Right cardiac atrium (tissue), 5 donors: ENCODE data around the gene RHBDL3. TPM values are rescaled to one million over a fixed set of nuclear protein-coding genes. Genes with fewer than 3 reads are reported as not detected.
"Not testable (repeated sequence)": the region's sequence is repeated elsewhere in the genome, so short reads cannot be mapped to it uniquely, and the experiment has no call there.

Source experiments
- ATAC-seq, 2 donors: fragments of 200-7000 bp; cut with Tn5 transposase; one replicate each; pipeline versions ENCODE4 v1.8.0 to v1.9.1; 2020; ENCODE audit warnings: moderate library complexity in 2 of 2, mild to moderate bottlenecking in 1 of 2
- DNase-seq, 3 donors: peaks; one replicate each; pipeline ENCODE4 v3.0.0-alpha.2; 2020
- H3K27ac ChIP-seq: one replicate; pipeline ENCODE4 v1.5.1; 2013; ENCODE audit warnings: mild to moderate bottlenecking, low read length, control low read depth, moderate library complexity
- H3K27me3 ChIP-seq: one replicate; pipeline ENCODE4 v1.6.1; 2013; ENCODE audit not compliant: control insufficient read depth, insufficient read depth
- H3K4me1 ChIP-seq: one replicate; pipeline ENCODE4 v1.6.1; 2013; ENCODE audit warnings: low read length; ENCODE audit not compliant: control insufficient read depth, insufficient read depth
- H3K4me3 ChIP-seq: one replicate; pipeline ENCODE4 v1.5.1; 2013; ENCODE audit warnings: low read length, control low read depth
- H3K9me3 ChIP-seq: one replicate; pipeline ENCODE4 v1.6.1; 2013; ENCODE audit warnings: low read length; ENCODE audit not compliant: control insufficient read depth
- WGBS: extraction: QIAGEN DNeasy Blood & Tissue Kit; methylation state at CpG from one replicate; pipeline ENCODE4 v1.1.7; 2013; 5-methylcytosine and 5-hydroxymethylcytosine counted together
- intact Hi-C, 4 donors: fragments of 100-400 bp; cut with DNase I; formaldehyde crosslinking; loops; one replicate each; pipeline versions ENCODE4 v1.11.0 to v1.14.0; 2022 to 2023
- polyA plus RNA-seq: library from polyadenylated mRNA; stranded (reverse); fragments of 200-250 nt; gene quantifications from one replicate; pipeline ENCODE4 v1.2.3, GENCODE V29; 2013
- total RNA-seq, 4 donors: library from RNA; stranded (reverse); fragmentation: NEBNext Ultra II Directional; extraction: Animal tissue kit (Norgen Biotek cat#: 25700); gene quantifications; one replicate each; pipeline ENCODE4 v1.2.1, GENCODE V29; 2021
- donor health status: healthy with polysubstance abuse.
- donor health status: DM: no; HTN: yes; CAD: no.
- donor health status: DM: no; HTN: no; CAD: no.
- donor health status: DM: no; HTN: yes; CAD: no; lungs with severe emphysema.
- donor health status: DM: yes; HTN: yes; CAD: no.

RHBDL3 gene
- total and polyA plus RNA-seq, 5 donors, result 19.6 to 51.1 (median 40.0) TPM

GRCh38 chr17:32256012-32256700 is 9.5 kb upstream of the RHBDL3 start:
- DNase-seq, result no peak
- ATAC-seq, result no peak
- Histone ChIP-seq H3K27ac (no peak overlapping the region), H3K27me3 (no peaks in the 10 kb centered on the region), H3K4me3 (no peak overlapping the region), H3K4me1 (no peaks in the 10 kb centered on the region), H3K9me3 (no peaks in the 10 kb centered on the region)
- intact Hi-C loops, result loop anchor here in 1 of 4 donors (2.0 kb wide), 1 partner anchor 63 kb away; no protein-coding TSS in a partner anchor
- 43% methylated on average over 9 of the region's 9 CpGs for WGBS

DNA sequence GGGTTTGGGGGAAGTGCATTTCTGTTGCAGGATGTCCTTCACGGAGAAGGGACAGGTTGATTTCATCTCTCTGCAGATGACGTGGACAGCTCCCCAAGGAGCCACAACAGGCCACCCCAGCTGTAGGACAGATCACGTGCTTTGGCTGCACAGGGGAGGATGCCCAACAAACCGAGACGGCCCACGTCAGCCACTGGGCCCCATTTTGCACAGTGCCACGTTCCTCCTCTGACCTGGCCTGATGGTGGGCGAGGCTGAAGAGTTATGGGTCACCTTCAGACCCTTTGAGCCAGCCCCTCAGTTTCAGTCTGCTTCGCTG is 9.0 kb upstream of the RHBDL3 start:
- Histone ChIP-seq H3K4me3 (no peak overlapping the region), H3K4me1 (no peaks in the 10 kb centered on the region), H3K9me3 (no peaks in the 10 kb centered on the region), H3K27ac (no peak overlapping the region), H3K27me3 (no peaks in the 10 kb centered on the region)
- no peak for DNase-seq
- intact Hi-C loops, result loop anchor here in 1 of 4 donors (2.0 kb wide), 1 partner anchor 62 kb away; no protein-coding TSS in a partner anchor
- WGBS, result 69% methylated on average over 9 of the region's 9 CpGs
- ATAC-seq, result no peak

DNA sequence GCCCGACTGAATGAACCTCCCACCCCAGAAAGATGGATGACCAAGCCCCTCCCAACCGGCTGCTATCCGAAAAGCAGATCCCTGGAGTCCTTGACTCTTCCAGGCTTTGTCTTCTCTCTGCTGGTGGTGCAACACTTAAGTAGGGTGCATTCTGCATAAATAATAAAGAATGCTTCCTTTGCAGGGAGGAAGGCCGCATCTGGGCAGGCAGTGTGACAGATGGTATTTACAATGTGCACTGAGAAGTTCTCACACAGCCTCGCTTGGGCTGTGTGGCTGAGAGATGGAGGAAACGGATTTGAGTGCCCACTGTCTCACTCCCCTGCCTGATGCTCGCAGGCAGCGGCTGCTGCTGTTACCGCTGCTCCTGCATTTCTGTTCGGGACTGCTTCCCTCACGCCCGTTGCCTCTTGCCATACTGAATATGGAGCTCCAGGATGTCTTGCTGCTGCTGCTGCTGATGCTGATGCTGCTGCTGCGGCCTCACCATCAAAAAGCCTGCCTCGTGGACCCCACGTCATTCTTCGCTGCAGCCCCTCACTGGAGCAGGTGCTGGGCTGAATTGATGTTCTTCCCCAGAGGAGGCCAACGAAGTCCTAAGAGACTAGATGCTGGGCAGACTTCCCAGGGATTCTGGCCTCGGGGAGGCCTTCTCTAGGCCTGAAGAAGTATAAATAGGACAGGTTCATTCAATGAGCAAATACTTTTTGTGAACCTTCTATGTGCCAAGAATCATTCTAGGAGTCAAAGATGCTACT is 7.1 kb upstream of the RHBDL3 start:
- DNase-seq (no peak), ATAC-seq (no peak)
- intact Hi-C loops, result no loop called here
- no peaks in the 10 kb centered on the region for H3K27me3 ChIP-seq
- no peaks in the 10 kb centered on the region for H3K9me3 ChIP-seq
- H3K27ac ChIP-seq, result no peak overlapping the region
- no peak overlapping the region for H3K4me3 ChIP-seq
- WGBS, result 64% methylated on average over 18 of the region's 18 CpGs
- H3K4me1 ChIP-seq, result no peaks in the 10 kb centered on the region

DNA sequence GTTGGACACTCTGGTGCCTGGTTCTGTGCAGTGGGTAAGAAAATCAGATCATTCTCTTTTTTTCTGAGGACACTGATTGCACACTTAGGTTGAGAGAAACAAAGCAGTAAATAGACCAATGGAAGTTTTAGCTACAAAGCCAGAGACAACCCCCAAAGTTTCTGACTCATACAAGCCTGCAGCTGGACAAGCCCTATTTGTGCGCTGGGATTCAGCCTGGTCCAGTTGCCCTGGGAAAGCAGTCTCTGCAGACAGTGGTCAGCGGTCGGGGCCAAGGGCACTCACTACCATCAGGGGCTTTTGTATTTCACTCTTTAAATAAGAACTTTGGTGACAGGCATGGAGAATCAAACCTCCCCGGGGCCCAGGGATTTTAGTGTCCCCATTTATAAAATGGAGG is 6.0 kb upstream of the RHBDL3 start:
- H3K4me3 ChIP-seq, result no peak overlapping the region
- no peaks in the 10 kb centered on the region for H3K9me3 ChIP-seq
- 77% methylated on average over 4 of the region's 4 CpGs for WGBS
- DNase-seq, result no peak
- intact Hi-C loops, result no loop called here
- no peaks in the 10 kb centered on the region for H3K4me1 ChIP-seq
- no peak overlapping the region for H3K27ac ChIP-seq
- H3K27me3 ChIP-seq, result no peaks in the 10 kb centered on the region
- ATAC-seq, result no peak

DNA sequence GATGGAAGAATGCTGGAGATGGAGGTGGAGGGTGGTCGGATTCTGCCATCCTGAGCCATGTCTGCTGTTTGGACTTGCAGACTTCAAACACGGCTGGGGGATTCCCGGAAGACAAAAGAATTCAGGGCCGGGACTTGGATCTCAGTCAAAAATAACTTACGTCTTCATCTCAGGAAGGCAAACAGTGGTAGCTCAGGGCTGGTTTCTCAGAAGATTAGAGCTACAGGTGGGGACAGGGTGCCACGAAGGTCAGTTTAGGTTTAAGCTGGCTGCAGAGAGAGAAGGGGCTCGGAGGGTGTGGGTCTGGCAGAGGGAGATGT is 4.3 kb upstream of the RHBDL3 start:
- Histone ChIP-seq H3K27ac (no peak overlapping the region), H3K4me3 (no peak overlapping the region), H3K27me3 (no peaks in the 10 kb centered on the region), H3K9me3 (no peaks in the 10 kb centered on the region), H3K4me1 (no peaks in the 10 kb centered on the region)
- ATAC-seq (no peak), DNase-seq (no peak)
- WGBS, result 34% methylated on average over 7 of the region's 7 CpGs
- intact Hi-C loops, result no loop called here

DNA sequence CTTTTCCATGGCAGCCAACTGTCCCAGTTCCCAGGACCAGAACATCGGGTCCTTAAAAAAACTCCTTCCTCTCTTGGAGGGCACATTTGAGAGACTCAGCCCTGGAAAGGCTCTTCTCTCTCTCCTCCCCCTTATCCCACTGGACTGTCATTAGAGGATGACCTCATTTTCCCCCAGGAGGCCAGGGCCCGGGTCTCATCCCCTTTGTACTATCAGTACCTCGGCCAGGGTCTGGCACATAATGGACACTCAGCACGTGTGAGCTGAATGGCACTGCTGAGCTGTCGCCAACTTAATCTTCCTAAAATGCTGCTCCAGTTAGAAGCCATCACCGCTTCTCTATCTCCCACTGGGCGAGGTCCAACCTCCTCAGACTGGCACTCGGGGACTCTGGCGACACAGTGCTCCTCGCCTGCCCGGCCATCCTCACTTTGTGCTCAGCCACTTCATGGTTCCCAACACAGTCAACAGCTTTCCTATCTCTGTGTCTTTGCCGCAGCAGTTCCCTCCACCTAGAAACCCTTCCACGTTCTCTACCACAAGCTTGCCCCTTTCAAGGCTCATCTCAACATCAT is 3.6 kb upstream of the RHBDL3 start:
- 59% methylated on average over 13 of the region's 13 CpGs for WGBS
- intact Hi-C loops, result no loop called here
- Histone ChIP-seq H3K4me1 (no peaks in the 10 kb centered on the region), H3K27ac (no peak overlapping the region), H3K4me3 (no peak overlapping the region), H3K27me3 (no peaks in the 10 kb centered on the region), H3K9me3 (no peaks in the 10 kb centered on the region)
- DNase-seq (peak in 1 of 3 donors; percentile 54), ATAC-seq (peak; percentile 47 to 48)

GRCh38 chr17:32263515-32263914 is 2.1 kb upstream of the RHBDL3 start:
- DNase-seq, H3K9me3 ChIP-seq, intact Hi-C loops, H3K4me3 ChIP-seq, H3K27me3 ChIP-seq, ATAC-seq, H3K4me1 ChIP-seq, H3K27ac ChIP-seq: not testable (repeated sequence)
- WGBS, result 94% methylated on average over 17 of the region's 17 CpGs

DNA sequence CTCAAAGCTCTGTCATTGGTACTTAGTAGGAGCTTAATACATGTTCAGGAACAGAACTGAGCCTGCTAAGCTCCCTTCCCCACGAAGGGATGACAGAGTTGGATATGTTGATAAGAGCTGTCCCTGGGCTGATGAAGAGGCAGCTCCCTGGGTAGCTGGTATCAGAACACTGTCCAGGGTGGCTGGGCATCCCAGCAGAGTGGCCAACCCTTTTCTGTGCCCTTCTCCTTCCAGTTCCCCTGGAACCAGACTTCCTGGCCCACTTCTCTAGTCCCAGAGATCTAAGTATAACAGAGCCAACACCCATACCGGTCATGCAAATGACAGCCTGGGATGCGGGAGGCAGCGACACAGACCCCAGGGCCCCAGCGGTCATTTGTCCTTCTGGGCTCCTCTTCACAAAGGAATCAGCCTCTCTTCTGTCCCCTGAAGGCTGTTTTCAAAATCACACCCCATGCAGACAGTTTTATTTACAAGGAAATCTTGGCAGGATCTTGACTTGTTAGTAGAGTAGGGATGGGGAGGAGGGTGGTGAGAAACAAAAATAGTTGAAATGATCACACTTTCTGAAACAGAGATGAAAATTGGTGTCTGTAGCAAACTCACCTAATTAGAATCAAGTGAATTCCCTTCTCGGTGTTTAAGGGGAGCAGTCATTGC is 1.4 kb upstream of the RHBDL3 start:
- Histone ChIP-seq H3K4me3 (no peak overlapping the region), H3K27ac (no peak overlapping the region), H3K27me3 (no peaks in the 10 kb centered on the region), H3K9me3 (no peaks in the 10 kb centered on the region), H3K4me1 (no peaks in the 10 kb centered on the region)
- DNase-seq, result no peak
- intact Hi-C loops, result no loop called here
- ATAC-seq, result no peak
- WGBS, result 41% methylated on average over 6 of the region's 6 CpGs

- DNase-seq (no peak), ATAC-seq (no peak)
- 23% methylated on average over 8 of the region's 8 CpGs for WGBS
- Histone ChIP-seq H3K27me3 (no peaks in the 10 kb centered on the region), H3K4me1 (no peaks in the 10 kb centered on the region), H3K9me3 (no peaks in the 10 kb centered on the region), H3K27ac (no peak overlapping the region), H3K4me3 (peak overlapping the region; percentile 42)
- intact Hi-C loops, result no loop called here
Observed at GRCh38 chr17:32264823-32265191, 825 bp upstream of the RHBDL3 start.

- DNase-seq (no peak), ATAC-seq (no peak)
- Histone ChIP-seq H3K4me3 (peak overlapping the region; percentile 42), H3K27me3 (no peaks in the 10 kb centered on the region), H3K9me3 (no peaks in the 10 kb centered on the region), H3K27ac (no peak overlapping the region), H3K4me1 (no peaks in the 10 kb centered on the region)
- intact Hi-C loops, result no loop called here
- under 1% methylated on average over 55 of the region's 55 CpGs for WGBS
Observed at GRCh38 chr17:32266051-32266388, 388 bp downstream of the RHBDL3 start.
